H1 (cell line): ENCODE results near the gene MYCBP2. TPM values are rescaled to one million over a fixed set of nuclear protein-coding genes. Genes with fewer than 3 reads are reported as not detected.

ENCODE experiments used
- CTCF ChIA-PET: fragments of 300-600 bp; sonication (Branson Sonifier 250); formaldehyde crosslinking; loops from one replicate; lab custom pipeline; 2021; ENCODE audit not compliant: partially characterized antibody; lab: Charles Lee
- POLR2A ChIA-PET: fragments of 300-600 bp; sonication (Branson Sonifier 250); formaldehyde crosslinking; loops from one replicate; lab custom pipeline; 2021; ENCODE audit warnings: inconsistent platforms; ENCODE audit not compliant: partially characterized antibody; lab: Charles Lee
- DNase-seq, 2 experiments: peaks; one replicate each; pipeline versions ENCODE4 v3.0.0 to v3.0.0-alpha.2; 2010 to 2022; ENCODE audit warnings: low spot score in 2 of 2, low read depth in 1 of 2, mixed read lengths in 1 of 2
- FAIRE-seq: peaks from 2 replicates; lab custom pipeline; 2011; peaks lifted over from hg19 to GRCh38; lab: Jason Lieb, UNC
- H2AFZ ChIP-seq: 2 replicates; pipeline ENCODE4 v1.8.1; 2012; ENCODE audit warnings: low read length, inconsistent platforms
- H2AK5ac ChIP-seq: 2 replicates; pipeline ENCODE4 v1.6.1; 2013; ENCODE audit warnings: low read depth, low read length
- H2BK120ac ChIP-seq: replicated peaks from 2 replicates; pipeline ENCODE3; 2013; ENCODE audit warnings: low read depth, low read length, inconsistent platforms
- H2BK12ac ChIP-seq: 2 replicates; pipeline ENCODE4 v1.6.1; 2013; ENCODE audit warnings: low read depth, low read length
- H2BK15ac ChIP-seq: 2 replicates; pipeline ENCODE4 v1.6.1; 2013; ENCODE audit warnings: low read length
- H2BK20ac ChIP-seq: 2 replicates; pipeline ENCODE4 v1.6.1; 2013; ENCODE audit warnings: low read length
- H2BK5ac ChIP-seq: 2 replicates; pipeline ENCODE4 v1.6.1; 2013; ENCODE audit warnings: low read depth, low read length
- H3K14ac ChIP-seq: 2 replicates; pipeline ENCODE4 v1.6.1; 2013; ENCODE audit warnings: inconsistent platforms; ENCODE audit not compliant: insufficient read length
- H3K18ac ChIP-seq: 2 replicates; pipeline ENCODE4 v1.6.1; 2013; ENCODE audit warnings: low read length; ENCODE audit errors: extremely low read depth
- H3K23ac ChIP-seq: 2 replicates; pipeline ENCODE4 v1.6.1; 2013; ENCODE audit warnings: inconsistent platforms; ENCODE audit not compliant: insufficient read length
- H3K23me2 ChIP-seq: 2 replicates; pipeline ENCODE4 v1.6.1; 2013; ENCODE audit warnings: low read depth, low read length
- H3K27ac ChIP-seq: 2 replicates; pipeline ENCODE4 v1.6.1; 2011; ENCODE audit warnings: low read depth, low read length, inconsistent platforms
- H3K27me3 ChIP-seq, 4 experiments: replicated peaks in 1 of 4; 1 replicate in 1 of 4; 2 replicates in 3 of 4; pipeline versions ENCODE4 v1.6.1 to v1.8.1; 2011 to 2013; ENCODE audit warnings: low read length in 3 of 4, mild to moderate bottlenecking in 3 of 4, inconsistent platforms in 2 of 4, mixed read lengths in 2 of 4, moderate library complexity in 1 of 4; ENCODE audit not compliant: control insufficient read depth in 3 of 4, insufficient read depth in 3 of 4; ENCODE audit errors: extremely low read depth in 1 of 4
- H3K36me3 ChIP-seq, 4 experiments: 2 replicates each; pipeline versions ENCODE4 v1.6.1 to v1.8.1; 2011 to 2013; ENCODE audit warnings: mild to moderate bottlenecking in 4 of 4, low read length in 3 of 4, moderate library complexity in 2 of 4, control low read depth in 1 of 4, inconsistent platforms in 1 of 4; ENCODE audit not compliant: insufficient read depth in 4 of 4, control insufficient read depth in 2 of 4
- H3K4ac ChIP-seq: replicated peaks from 2 replicates; pipeline ENCODE3; 2013; ENCODE audit warnings: low read length, low read depth, mixed read lengths, inconsistent platforms; ENCODE audit not compliant: insufficient read length
- H3K4me1 ChIP-seq, 4 experiments: replicated peaks in 1 of 4; 1 replicate in 1 of 4; 2 replicates in 3 of 4; pipeline versions ENCODE4 v1.6.1 to v1.8.1; 2011 to 2013; ENCODE audit warnings: low read length in 3 of 4, inconsistent platforms in 2 of 4, mixed read lengths in 1 of 4; ENCODE audit not compliant: insufficient read depth in 4 of 4, control insufficient read depth in 3 of 4
- H3K4me2 ChIP-seq, 2 experiments: 2 replicates each; pipeline versions ENCODE4 v1.6.1 to v1.8.1; 2011 to 2013; ENCODE audit warnings: low read depth in 2 of 2, low read length in 2 of 2, control low read depth in 1 of 2, inconsistent platforms in 1 of 2, mild to moderate bottlenecking in 1 of 2; ENCODE audit not compliant: insufficient read depth in 1 of 2
- H3K4me3 ChIP-seq, 4 experiments: fragments of 200-600, 300-600 bp in 1 of 4; sonication (generic), shearing (Covaris generic), sonication (Bioruptor Twin) in 1 of 4; 2 replicates each; pipeline versions ENCODE4 v1.5.1 to v1.8.1; 2011 to 2016; ENCODE audit warnings: low read length in 4 of 4, low read depth in 3 of 4, control low read depth in 2 of 4, inconsistent platforms in 2 of 4, mild to moderate bottlenecking in 2 of 4, mixed read lengths in 1 of 4, moderate library complexity in 1 of 4; ENCODE audit not compliant: insufficient read depth in 2 of 4; ENCODE audit errors: extremely low read depth in 1 of 4
- H3K56ac ChIP-seq: replicated peaks from 2 replicates; pipeline ENCODE3; 2013; ENCODE audit warnings: low read depth, mild to moderate bottlenecking, mixed read lengths, low read length, inconsistent platforms; ENCODE audit not compliant: insufficient read length
- H3K79me1 ChIP-seq: 2 replicates; pipeline ENCODE4 v1.6.1; 2013; ENCODE audit warnings: low read depth, low read length, control low read depth
- H3K79me2 ChIP-seq, 2 experiments: 2 replicates each; pipeline versions ENCODE4 v1.6.1 to v1.8.1; 2012 to 2013; ENCODE audit warnings: low read length in 2 of 2, mild to moderate bottlenecking in 2 of 2, inconsistent platforms in 1 of 2; ENCODE audit not compliant: insufficient read depth in 2 of 2, control insufficient read depth in 1 of 2
- H3K9ac ChIP-seq, 4 experiments: replicated peaks in 1 of 4; 1 replicate in 1 of 4; 2 replicates in 3 of 4; pipeline versions ENCODE4 v1.6.1 to v1.8.1; 2011 to 2013; ENCODE audit warnings: low read depth in 3 of 4, low read length in 3 of 4, control low read depth in 2 of 4, mild to moderate bottlenecking in 2 of 4, moderate library complexity in 2 of 4, inconsistent platforms in 1 of 4; ENCODE audit errors: extremely low read depth in 1 of 4
- H3K9me3 ChIP-seq, 2 experiments: 2 replicates each; pipeline versions ENCODE4 v1.6.1 to v1.8.1; 2012 to 2013; ENCODE audit warnings: mild to moderate bottlenecking in 2 of 2, moderate library complexity in 2 of 2, control low read depth in 1 of 2, inconsistent platforms in 1 of 2, low read depth in 1 of 2, low read length in 1 of 2, mixed read lengths in 1 of 2; ENCODE audit not compliant: insufficient read depth in 2 of 2
- H4K20me1 ChIP-seq, 2 experiments: replicated peaks in 1 of 2; 2 replicates each; pipeline versions ENCODE3 to v1.8.1; 2011 to 2013; ENCODE audit warnings: inconsistent platforms in 2 of 2, low read length in 2 of 2, mild to moderate bottlenecking in 1 of 2; ENCODE audit not compliant: insufficient read depth in 2 of 2, control insufficient read depth in 1 of 2
- H4K5ac ChIP-seq: 2 replicates; pipeline ENCODE4 v1.6.1; 2013; ENCODE audit warnings: low read length, low read depth, mixed read lengths, inconsistent platforms; ENCODE audit not compliant: insufficient read length
- H4K8ac ChIP-seq: 2 replicates; pipeline ENCODE4 v1.8.0; 2013; ENCODE audit warnings: mild to moderate bottlenecking, moderate library complexity, low read length, inconsistent platforms; ENCODE audit not compliant: insufficient read depth; ENCODE audit errors: extremely low read depth
- H4K91ac ChIP-seq: replicated peaks from 2 replicates; pipeline ENCODE3; 2013; ENCODE audit warnings: low read length, mixed read lengths, inconsistent platforms; ENCODE audit not compliant: insufficient read length
- BCL11A ChIP-seq, 2 experiments: IDR thresholded peaks; one replicate each; pipeline ENCODE4 v1.6.1; 2011; ENCODE audit warnings: low read depth in 2 of 2, low read length in 2 of 2, mild to moderate bottlenecking in 2 of 2
- CREB1 ChIP-seq: IDR thresholded peaks from 2 replicates; pipeline ENCODE4 v1.6.1; 2012; ENCODE audit warnings: inconsistent platforms
- HDAC6 ChIP-seq: IDR thresholded peaks from one replicate; pipeline ENCODE4 v1.7.1; 2012; ENCODE audit warnings: low read depth, mild to moderate bottlenecking, inconsistent platforms, low read length, moderate library complexity
- TEAD4 ChIP-seq: IDR thresholded peaks from 2 replicates; pipeline ENCODE4 v1.6.1; 2012; ENCODE audit warnings: low read depth, low read length, inconsistent platforms, mixed read lengths
- ZNF274 ChIP-seq: IDR thresholded peaks from 2 replicates; pipeline ENCODE4 v1.7.0; 2012; ENCODE audit warnings: low read length, borderline replicate concordance; ENCODE audit errors: extremely low read depth
- WGBS, 2 experiments: shearing (Covaris generic) in 1 of 2; methylation state at CpG; one replicate each; pipeline versions ENCODE4 v1.1.6 to v1.1.7; 2013 to 2015; ENCODE audit warnings: low lambda C conversion rate in 2 of 2, mixed read lengths in 2 of 2, inconsistent platforms in 1 of 2, low coverage in 1 of 2, missing lambda C conversion rate in 1 of 2; ENCODE audit not compliant: insufficient replicate concordance in 2 of 2, insufficient coverage in 1 of 2, insufficient read length in 1 of 2; ENCODE audit errors: extremely low coverage in 1 of 2, missing lambda C conversion rate in 1 of 2; 5-methylcytosine and 5-hydroxymethylcytosine counted together
- polyA plus RNA-seq, 7 experiments: library from polyadenylated mRNA; depleted of rRNA in 3 of 7; stranded (reverse) in 5 of 7; unstranded in 2 of 7; fragments of >200 nt in 5 of 7; fragments of 200-250 nt in 2 of 7; gene quantifications; 1 replicate in 5 of 7; 2 replicates in 1 of 7; 4 replicates in 1 of 7; pipeline versions ENCODE4 v1.2.1 to v1.2.3, GENCODE V29; 2011 to 2013; ENCODE audit warnings: missing spikeins in 2 of 7, mixed read lengths in 2 of 7
- total RNA-seq: library from RNA; stranded (reverse); fragmentation: NEBNext Ultra II Directional; extraction: Animal tissue kit (Norgen Biotek cat#: 25700); gene quantifications from 2 replicates; pipeline ENCODE4 v1.2.1, GENCODE V29; 2021
- TF ChIP-seq, protein P1 (sequence below): IDR thresholded peaks from 2 replicates; pipeline ENCODE4 v1.6.1; 2012; ENCODE audit warnings: inconsistent platforms

The MYCBP2 gene
- total and polyA plus RNA-seq, 2 of the 8 experiments (the other 6 are each of a cell fraction or from before 2014, with no cell fraction given): 19.0 to 52.1 TPM

DNA sequence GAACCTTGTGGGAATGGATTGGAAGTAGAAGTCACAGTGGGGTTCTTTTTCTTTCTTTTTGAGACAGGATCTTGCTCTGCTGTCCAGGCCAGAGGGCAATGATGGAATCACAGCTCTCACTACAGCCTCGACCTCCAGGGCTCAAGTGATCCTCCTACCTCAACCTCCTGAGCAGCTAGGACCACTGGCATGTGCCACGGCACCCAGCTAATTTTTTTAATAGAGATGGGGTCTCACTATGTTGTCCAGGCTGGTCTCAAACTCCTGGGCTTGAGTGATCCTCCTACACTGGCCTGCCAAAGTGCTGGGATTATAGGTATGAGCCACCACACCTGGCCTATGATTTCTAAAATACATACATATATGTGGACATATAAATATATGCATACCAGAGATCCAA is 111.4 kb downstream of the MYCBP2 start:
- WGBS, 2 experiments: 88% methylated on average over 2 of the region's 2 CpGs; no CpG with 5 or more reads in 1 of the 2 experiments
- Histone ChIP-seq H4K8ac (no peak overlapping the region), H4K5ac (no peak overlapping the region), H2AK5ac (no peak overlapping the region), H2BK15ac (no peak overlapping the region), H3K9me3 (no peaks in the 10 kb centered on the region), H3K27me3 (no peaks in the 10 kb centered on the region), H3K79me1 (no peaks in the 10 kb centered on the region), H4K91ac (no peak overlapping the region), H3K14ac (no peak overlapping the region), H2BK5ac (no peak overlapping the region), H2BK20ac (no peak overlapping the region), H3K4me1 (no peaks in the 10 kb centered on the region), H3K36me3 (peaks cover 0 to 9% (median 3%) of the 10 kb centered on the region in 4 experiments; a peak in 5 of 8 replicates), H3K4ac (no peak overlapping the region), H3K23ac (no peak overlapping the region), H3K56ac (no peak overlapping the region), H2AFZ (no peak overlapping the region), H3K18ac (no peak overlapping the region), H3K79me2 (no peaks in the 10 kb centered on the region), H2BK120ac (no peak overlapping the region), H3K9ac (no peak overlapping the region), H3K4me3 (no peak overlapping the region), H2BK12ac (no peak overlapping the region), H4K20me1 (peaks cover 0 to 2% of the 10 kb centered on the region in 2 experiments), H3K4me2 (no peak overlapping the region), H3K23me2 (no peaks in the 10 kb centered on the region), H3K27ac (no peak overlapping the region)
- POLR2A ChIA-PET: no interaction called here
- FAIRE-seq: no peak
- no peak for DNase-seq
- TF ChIP-seq TEAD4: no peak
- no peak for TF ChIP-seq HDAC6
- no peak for TF ChIP-seq CREB1
- TF ChIP-seq, protein P1, sequence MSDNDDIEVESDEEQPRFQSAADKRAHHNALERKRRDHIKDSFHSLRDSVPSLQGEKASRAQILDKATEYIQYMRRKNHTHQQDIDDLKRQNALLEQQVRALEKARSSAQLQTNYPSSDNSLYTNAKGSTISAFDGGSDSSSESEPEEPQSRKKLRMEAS: no peak
- no peak for TF ChIP-seq ZNF274
- TF ChIP-seq BCL11A (IDR thresholded peaks at IDR 0.05; ENCODE audit: low read depth in 2 of 2, low read length in 2 of 2): no peak
- CTCF ChIA-PET: interaction anchor here (1.3 kb wide), 1 partner anchor 105 kb away, joined by 4 read pairs; no protein-coding TSS in a partner anchor
